Upper lobe of right lung (tissue), 1 donor: ENCODE results near the gene ZNF749. TPM values are rescaled to one million over a fixed set of nuclear protein-coding genes. Genes with fewer than 3 reads are reported as not detected.
A peak's percentile ranks its signal among the peaks of the same experiment; 100 is the strongest.

ENCODE experiments used
- ATAC-seq: fragments of 200-7000 bp; cut with Tn5 transposase; one replicate; pipeline ENCODE4 v1.9.1; 2020; ENCODE audit warnings: mild to moderate bottlenecking, moderate library complexity
- DNase-seq: peaks from one replicate; pipeline ENCODE4 v3.0.0-alpha.2; 2020
- H3K27ac ChIP-seq: fragments of 200-600 bp; one replicate; pipeline ENCODE4 v1.8.0; 2022
- H3K27me3 ChIP-seq: fragments of 200-600 bp; one replicate; pipeline ENCODE4 v1.8.0; 2022; ENCODE audit warnings: mild to moderate bottlenecking
- H3K36me3 ChIP-seq: fragments of 200-600 bp; one replicate; pipeline ENCODE4 v1.8.0; 2022
- H3K4me1 ChIP-seq: fragments of 200-600 bp; one replicate; pipeline ENCODE4 v1.8.0; 2022
- H3K4me3 ChIP-seq: fragments of 200-600 bp; one replicate; pipeline ENCODE4 v1.8.0; 2022; ENCODE audit warnings: mild to moderate bottlenecking
- H3K9me3 ChIP-seq: fragments of 200-600 bp; one replicate; pipeline ENCODE4 v1.8.0; 2022
- CTCF ChIP-seq: fragments of 200-600 bp; IDR thresholded peaks from one replicate; pipeline ENCODE4 v1.8.0; 2022; ENCODE audit warnings: antibody characterized with exemption
- intact Hi-C: fragments of 100-400 bp; cut with DNase I; formaldehyde crosslinking; loops from one replicate; pipeline ENCODE4 v1.11.0; 2022
- total RNA-seq: library from RNA; stranded (reverse); fragmentation: NEBNext Ultra II Directional; extraction: Animal tissue kit (Norgen Biotek cat#: 25700); gene quantifications from one replicate; pipeline ENCODE4 v1.2.1, GENCODE V29; 2021
- donor health status: DM: no; HTN: yes; CAD: no; lungs with severe emphysema.

The ZNF749 gene
- total RNA-seq, 1 donor from 2014 or later: 7.5 TPM

- Histone ChIP-seq H3K4me3 (no peak overlapping the region), H3K4me1 (no peaks in the 10 kb centered on the region), H3K9me3 (no peaks in the 10 kb centered on the region), H3K27me3 (no peaks in the 10 kb centered on the region), H3K27ac (no peak overlapping the region), H3K36me3 (peaks cover 2% of the 10 kb centered on the region)
- DNase-seq: no peak
- intact Hi-C loops: no loop called here
- TF ChIP-seq CTCF: no peak
- ATAC-seq: no peak
These were observed 31.2 kb upstream of the ZNF749 start for GRCh38 chr19:57403737-57404563.

- intact Hi-C loops: no loop called here
- H3K27me3 ChIP-seq: no peaks in the 10 kb centered on the region
- H3K4me1 ChIP-seq: peaks cover 2% of the 10 kb centered on the region
- H3K27ac ChIP-seq: no peak overlapping the region
- H3K9me3 ChIP-seq: no peaks in the 10 kb centered on the region
- no peaks in the 10 kb centered on the region for H3K36me3 ChIP-seq
- no peak overlapping the region for H3K4me3 ChIP-seq
- TF ChIP-seq CTCF: peak; percentile 68
- peak; percentile 74 for ATAC-seq
- DNase-seq: peak; percentile 77
These were observed 28.5 kb upstream of the ZNF749 start for GRCh38 chr19:57406516-57407123.

- intact Hi-C loops: no loop called here
- Histone ChIP-seq H3K9me3 (no peaks in the 10 kb centered on the region), H3K27me3 (no peaks in the 10 kb centered on the region), H3K4me1 (peaks cover 10% of the 10 kb centered on the region), H3K36me3 (peaks cover 11% of the 10 kb centered on the region), H3K27ac (peak within 1 kb of the TSS; percentile 45), H3K4me3 (peak within 1 kb of the TSS; percentile 84)
- ATAC-seq: peak; percentile 100
- peak; percentile 97 for DNase-seq
- no peak for TF ChIP-seq CTCF
These were observed 24.1 kb upstream of the ZNF749 start, which contains the start of gene ZNF17 for GRCh38 chr19:57410877-57411671. TSS of gene ZNF17 (plus strand) at chr19:57411161. CDS start at chr19:57413616, 2,455 bp downstream.

GRCh38 chr19:57419439-57419838, 15.7 kb upstream of the ZNF749 start:
- Histone ChIP-seq H3K4me1 (no peaks in the 10 kb centered on the region), H3K36me3 (peaks cover 25% of the 10 kb centered on the region), H3K27me3 (no peaks in the 10 kb centered on the region), H3K9me3 (peaks cover 18% of the 10 kb centered on the region), H3K4me3 (no peak overlapping the region), H3K27ac (no peak overlapping the region)
- ATAC-seq: no peak
- no peak for DNase-seq
- TF ChIP-seq CTCF: no peak
- intact Hi-C loops: no loop called here

GRCh38 chr19:57421037-57421436, 14.1 kb upstream of the ZNF749 start:
- Histone ChIP-seq H3K27me3 (no peaks in the 10 kb centered on the region), H3K36me3 (peaks cover 25% of the 10 kb centered on the region), H3K9me3 (peaks cover 18% of the 10 kb centered on the region), H3K4me1 (no peaks in the 10 kb centered on the region), H3K27ac (no peak overlapping the region), H3K4me3 (no peak overlapping the region)
- intact Hi-C loops: no loop called here
- DNase-seq (no peak), ATAC-seq (no peak)
- no peak for TF ChIP-seq CTCF
